MM.1S (cell line): Measurements from ENCODE around the gene ERF.

Experiments
- DNase-seq: peaks from one replicate; pipeline ENCODE4 v3.0.0-alpha.2; 2015
- H2AFZ ChIP-seq: fragments of 300-600 bp; sonication (generic); 2 replicates; pipeline ENCODE4 v1.6.0; 2016; ENCODE audit warnings: antibody characterized with exemption, low read length
- H3F3A ChIP-seq: fragments of 300-600 bp; sonication (generic); 2 replicates; pipeline ENCODE4 v1.6.1; 2016; ENCODE audit warnings: mild to moderate bottlenecking, antibody characterized with exemption, low read length, moderate library complexity, mixed read lengths; ENCODE audit not compliant: insufficient read depth
- H3K27ac ChIP-seq: fragments of 300-600 bp; sonication (generic); 2 replicates; pipeline ENCODE4 v1.5.1; 2016; ENCODE audit warnings: mild to moderate bottlenecking, low read length
- H3K27me3 ChIP-seq: fragments of 300-600 bp; sonication (generic); replicated peaks from 2 replicates; pipeline ENCODE4 v1.6.0; 2016; ENCODE audit warnings: low read length; ENCODE audit not compliant: insufficient read depth
- H3K36me3 ChIP-seq: fragments of 300-600 bp; sonication (generic); replicated peaks from 2 replicates; pipeline ENCODE4 v1.6.1; 2016; ENCODE audit warnings: mild to moderate bottlenecking, low read length, mixed read lengths; ENCODE audit not compliant: insufficient read depth
- H3K4me1 ChIP-seq: fragments of 300-600 bp; sonication (generic); 2 replicates; pipeline ENCODE4 v1.6.1; 2016; ENCODE audit warnings: low read length, mixed read lengths
- H3K4me2 ChIP-seq: fragments of 300-600 bp; sonication (generic); 2 replicates; pipeline ENCODE4 v1.6.0; 2016; ENCODE audit warnings: low read depth, low read length
- H3K4me3 ChIP-seq: fragments of 300-600 bp; sonication (generic); 2 replicates; pipeline ENCODE4 v1.5.1; 2016; ENCODE audit warnings: low read length, mixed read lengths
- H3K79me2 ChIP-seq: fragments of 300-600 bp; sonication (generic); 2 replicates; pipeline ENCODE4 v1.6.1; 2016; ENCODE audit warnings: mixed run types, low read length, mixed read lengths
- H3K9ac ChIP-seq: fragments of 300-600 bp; sonication (generic); 2 replicates; pipeline ENCODE4 v1.6.1; 2016; ENCODE audit warnings: low read length, mixed read lengths
- H3K9me2 ChIP-seq: fragments of 300-600 bp; sonication (generic); replicated peaks from 2 replicates; pipeline ENCODE4 v1.6.1; 2016; ENCODE audit warnings: mild to moderate bottlenecking, low read length, mixed read lengths; ENCODE audit not compliant: insufficient read depth
- H3K9me3 ChIP-seq: fragments of 300-600 bp; sonication (generic); replicated peaks from 2 replicates; pipeline ENCODE4 v1.6.1; 2016; ENCODE audit warnings: mild to moderate bottlenecking, low read length, mixed read lengths; ENCODE audit not compliant: insufficient read depth
- H4K20me1 ChIP-seq: fragments of 300-600 bp; sonication (generic); 2 replicates; pipeline ENCODE4 v1.6.1; 2016; ENCODE audit warnings: mild to moderate bottlenecking, low read length, moderate library complexity, mixed read lengths; ENCODE audit not compliant: insufficient read depth
- EZH2 ChIP-seq: fragments of 300-600 bp; sonication (generic); optimal IDR thresholded peaks from 2 replicates; pipeline ENCODE3; 2017; ENCODE audit warnings: low read depth, mild to moderate bottlenecking, antibody characterized with exemption, low read length, mixed read lengths
- EZH2phosphoT487 ChIP-seq: fragments of 300-600 bp; sonication (generic); IDR thresholded peaks from 2 replicates; pipeline ENCODE4 v1.6.1; 2018; ENCODE audit warnings: antibody characterized with exemption, low read length
- TF ChIP-seq, protein P1 (sequence below): fragments of 300-600 bp; sonication (generic); IDR thresholded peaks from 2 replicates; pipeline ENCODE4 v1.5.1; 2016; ENCODE audit warnings: antibody characterized with exemption, low read length, mixed read lengths

The ERF gene

DNA sequence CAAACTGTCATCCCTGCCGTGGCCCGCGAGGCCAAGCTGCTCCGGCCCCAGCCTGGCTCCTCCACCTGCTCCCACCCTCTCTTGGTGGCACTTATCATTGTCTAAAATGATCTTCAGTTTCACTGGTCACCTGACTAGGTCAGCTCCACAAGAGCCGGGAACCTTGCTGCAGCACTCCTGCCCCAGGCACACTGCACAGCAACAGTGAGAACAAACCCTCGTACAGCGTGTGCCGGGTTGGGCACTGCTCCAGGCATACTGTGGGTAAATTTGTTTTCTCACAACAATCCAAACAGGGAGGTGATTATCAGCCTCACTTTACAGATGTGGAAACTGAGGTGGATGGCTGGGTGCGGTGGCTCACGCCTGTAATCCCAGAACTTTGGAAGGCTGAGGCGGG lies 46.3 kb downstream of the ERF start:
- H3K36me3 ChIP-seq, result peaks cover 14% of the 10 kb centered on the region; the same call in 1 of the 2 replicates
- H2AFZ ChIP-seq, result no peak overlapping the region
- no peak overlapping the region for H3K4me3 ChIP-seq
- H3K9ac ChIP-seq, result no peak overlapping the region
- no peaks in the 10 kb centered on the region for H3K27me3 ChIP-seq
- H3K27ac ChIP-seq, result no peak overlapping the region
- H3K4me2 ChIP-seq, result no peak overlapping the region
- H3F3A ChIP-seq, result no peaks in the 10 kb centered on the region
- no peaks in the 10 kb centered on the region for H3K9me3 ChIP-seq
- peaks cover 98% of the 10 kb centered on the region for H3K79me2 ChIP-seq
- H4K20me1 ChIP-seq, result peaks cover 5% of the 10 kb centered on the region; the same call in 1 of the 2 replicates
- no peak for TF ChIP-seq EZH2phosphoT487
- no peak for DNase-seq
- H3K9me2 ChIP-seq, result no peaks in the 10 kb centered on the region
- peaks cover 8% of the 10 kb centered on the region for H3K4me1 ChIP-seq

DNA sequence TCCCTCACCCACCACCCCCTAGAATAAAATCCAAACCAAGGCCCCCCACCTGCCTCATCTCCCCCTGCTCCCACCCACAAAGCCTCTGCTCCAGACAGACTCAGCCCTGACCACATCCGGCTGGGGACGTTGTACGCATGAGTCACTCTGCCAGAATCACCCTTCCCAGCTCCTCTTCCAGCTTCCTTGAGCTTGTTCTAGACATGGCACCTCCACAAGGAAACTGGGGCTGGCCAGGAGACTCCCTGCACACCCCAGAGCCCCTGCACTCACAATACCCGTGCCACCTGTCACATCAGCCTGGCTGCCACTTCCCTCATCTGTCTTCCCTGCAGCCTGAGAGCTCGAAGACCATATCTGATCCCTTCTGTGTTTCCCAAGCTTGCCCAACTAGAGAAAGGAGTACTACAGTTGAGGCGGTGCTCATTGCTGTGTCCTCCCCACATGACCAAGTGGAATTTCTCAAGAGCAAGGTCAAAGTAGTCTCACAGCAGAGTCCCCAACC lies 47.1 kb downstream of the ERF start:
- Histone ChIP-seq H3K27me3 (no peaks in the 10 kb centered on the region), H3K79me2 (peaks cover 98% of the 10 kb centered on the region), H3K4me2 (no peak overlapping the region), H3K36me3 (peaks cover 14% of the 10 kb centered on the region; the same call in 1 of the 2 replicates), H3F3A (no peaks in the 10 kb centered on the region), H3K4me3 (no peak overlapping the region), H3K4me1 (peaks cover 13% of the 10 kb centered on the region), H2AFZ (no peak overlapping the region), H3K27ac (no peak overlapping the region), H3K9me2 (no peaks in the 10 kb centered on the region), H3K9me3 (no peaks in the 10 kb centered on the region), H3K9ac (no peak overlapping the region), H4K20me1 (peaks cover 5% of the 10 kb centered on the region; the same call in 1 of the 2 replicates)
- DNase-seq, result no peak
- TF ChIP-seq, protein P1, sequence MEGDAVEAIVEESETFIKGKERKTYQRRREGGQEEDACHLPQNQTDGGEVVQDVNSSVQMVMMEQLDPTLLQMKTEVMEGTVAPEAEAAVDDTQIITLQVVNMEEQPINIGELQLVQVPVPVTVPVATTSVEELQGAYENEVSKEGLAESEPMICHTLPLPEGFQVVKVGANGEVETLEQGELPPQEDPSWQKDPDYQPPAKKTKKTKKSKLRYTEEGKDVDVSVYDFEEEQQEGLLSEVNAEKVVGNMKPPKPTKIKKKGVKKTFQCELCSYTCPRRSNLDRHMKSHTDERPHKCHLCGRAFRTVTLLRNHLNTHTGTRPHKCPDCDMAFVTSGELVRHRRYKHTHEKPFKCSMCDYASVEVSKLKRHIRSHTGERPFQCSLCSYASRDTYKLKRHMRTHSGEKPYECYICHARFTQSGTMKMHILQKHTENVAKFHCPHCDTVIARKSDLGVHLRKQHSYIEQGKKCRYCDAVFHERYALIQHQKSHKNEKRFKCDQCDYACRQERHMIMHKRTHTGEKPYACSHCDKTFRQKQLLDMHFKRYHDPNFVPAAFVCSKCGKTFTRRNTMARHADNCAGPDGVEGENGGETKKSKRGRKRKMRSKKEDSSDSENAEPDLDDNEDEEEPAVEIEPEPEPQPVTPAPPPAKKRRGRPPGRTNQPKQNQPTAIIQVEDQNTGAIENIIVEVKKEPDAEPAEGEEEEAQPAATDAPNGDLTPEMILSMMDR, result no peak
- no peak for TF ChIP-seq EZH2phosphoT487
- no peak for TF ChIP-seq EZH2

DNA sequence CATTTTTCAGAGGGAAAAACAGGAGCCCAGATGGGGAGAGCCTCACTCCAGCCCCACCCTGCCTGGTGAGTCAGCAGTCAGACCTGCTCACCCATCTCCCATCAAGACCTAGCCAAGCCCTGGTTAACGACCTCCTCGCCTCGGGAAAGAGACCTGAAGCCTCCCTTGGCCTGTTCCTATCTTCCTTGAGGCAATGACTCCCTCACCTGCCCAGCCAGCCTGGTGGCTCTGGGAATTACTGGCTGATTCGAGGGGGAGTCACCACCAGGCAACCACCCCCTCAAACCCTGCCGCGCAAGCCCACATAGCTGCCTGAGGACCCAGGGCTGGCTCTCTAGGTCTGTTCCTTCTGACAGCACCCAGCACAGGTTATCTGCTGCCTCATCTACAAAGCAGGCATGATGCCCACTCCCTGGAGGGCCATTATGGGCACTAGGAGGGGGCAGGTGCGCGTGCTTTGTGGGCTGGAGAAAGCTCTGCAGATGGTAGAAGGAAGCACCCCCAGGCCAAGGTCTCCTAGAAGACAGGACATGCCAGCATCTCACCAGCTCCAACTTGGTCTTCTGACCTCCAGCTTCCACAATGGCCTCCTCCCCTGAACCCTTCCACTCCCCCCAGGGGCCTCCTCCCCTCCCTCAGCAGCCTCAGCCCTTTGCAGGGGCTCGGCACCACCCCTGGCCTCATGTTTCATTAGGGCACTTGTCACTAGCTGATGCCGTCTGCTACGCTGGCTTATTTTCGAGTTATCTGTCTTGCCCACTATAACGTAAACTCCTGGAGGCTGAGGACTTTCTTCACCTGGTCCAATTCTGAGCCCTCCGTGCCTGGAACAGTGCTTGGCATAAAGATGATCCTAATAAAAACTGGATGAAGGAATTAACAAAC lies 47.8 kb downstream of the ERF start:
- Histone ChIP-seq H2AFZ (no peak overlapping the region), H3F3A (peaks cover 6% of the 10 kb centered on the region; the same call in 1 of the 2 replicates), H3K4me3 (no peak overlapping the region), H3K9me2 (no peaks in the 10 kb centered on the region), H3K4me2 (no peak overlapping the region), H3K36me3 (peaks cover 14% of the 10 kb centered on the region; the same call in 1 of the 2 replicates), H3K79me2 (peaks cover 98% of the 10 kb centered on the region), H3K27ac (no peak overlapping the region), H3K27me3 (no peaks in the 10 kb centered on the region), H4K20me1 (0 out of 2 replicates have a peak, but pooled peaks cover 2% of the 10 kb centered on the region), H3K9ac (no peak overlapping the region), H3K4me1 (peaks cover 20% of the 10 kb centered on the region), H3K9me3 (no peaks in the 10 kb centered on the region)
- no peak for DNase-seq
- TF ChIP-seq EZH2 (no peak), EZH2phosphoT487 (no peak)
- TF ChIP-seq, protein P1, result no peak

DNA sequence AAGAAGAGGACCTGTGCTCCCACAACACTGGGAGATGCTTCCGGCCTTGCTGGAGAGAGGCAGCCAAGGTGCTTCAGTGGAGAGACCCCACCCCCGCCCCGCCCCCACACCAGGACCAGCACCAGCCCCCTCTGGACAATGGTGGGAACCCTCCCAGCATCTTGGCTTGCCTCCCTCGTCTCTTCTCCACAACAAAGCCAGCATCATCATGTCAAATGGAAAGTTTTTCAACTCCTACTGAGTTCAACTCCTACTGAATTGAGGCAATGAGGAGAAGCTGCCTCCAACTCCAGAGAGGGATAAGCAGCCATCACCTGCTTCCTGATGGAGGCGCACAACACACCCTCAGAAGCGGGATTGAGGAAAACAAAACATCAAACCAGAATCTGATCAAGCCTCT lies 50.3 kb downstream of the ERF start:
- H3K4me1 ChIP-seq, result peaks cover 45% of the 10 kb centered on the region
- H3K27ac ChIP-seq, result no peak overlapping the region
- H3K79me2 ChIP-seq, result peaks cover 98% of the 10 kb centered on the region

More for the DNA sequence above, 50.3 kb downstream of the ERF start:
- no peak for DNase-seq
- H3K4me3 ChIP-seq, result no peak overlapping the region
- H3K27me3 ChIP-seq, result no peaks in the 10 kb centered on the region
- peaks cover 30% of the 10 kb centered on the region for H3F3A ChIP-seq
- H4K20me1 ChIP-seq, result 0 out of 2 replicates have a peak, but pooled peaks cover 2% of the 10 kb centered on the region
- TF ChIP-seq EZH2 (no peak), EZH2phosphoT487 (no peak)
- TF ChIP-seq, protein P1, result no peak
- H2AFZ ChIP-seq, result no peak overlapping the region
- no peak overlapping the region for H3K9ac ChIP-seq
- H3K4me2 ChIP-seq, result no peak overlapping the region
- H3K9me2 ChIP-seq, result no peaks in the 10 kb centered on the region
- H3K9me3 ChIP-seq, result no peaks in the 10 kb centered on the region
- peaks cover 14% of the 10 kb centered on the region; the same call in 1 of the 2 replicates for H3K36me3 ChIP-seq
